ENCODE results near the gene PEX12. TPM values are rescaled to one million over a fixed set of nuclear protein-coding genes. Genes with fewer than 3 reads are reported as not detected.
"Not testable (repeated sequence)": the region's sequence is repeated elsewhere in the genome, so short reads cannot be mapped to it uniquely, and the experiment has no call there.

Gene PEX12
- total RNA-seq, 1 donor from 2014 or later = 6.6 TPM

- no peak for DNase-seq
These were observed 558 bp downstream of the PEX12 start for GRCh38 chr17:35577830-35578196.

GRCh38 chr17:35575759-35576158, 2.6 kb downstream of the PEX12 start:
- DNase-seq = no peak

- DNase-seq = no peak
These were observed 9.0 kb downstream of the PEX12 start for GRCh38 chr17:35569405-35569804.

- no peak for DNase-seq
These were observed 9.8 kb downstream of the PEX12 start for GRCh38 chr17:35568561-35568960.

GRCh38 chr17:35566968-35567367, 11.4 kb downstream of the PEX12 start:
- no peak for DNase-seq

- not testable (repeated sequence) for DNase-seq
These were observed 15.2 kb downstream of the PEX12 start for GRCh38 chr17:35563181-35563580.

GRCh38 chr17:35560703-35561102, 17.7 kb downstream of the PEX12 start, which contains the start of gene SLFN14:
Gene SLFN14 (minus strand): TSS chr17:35560819. CDS start chr17:35558062, 2,757 bp downstream.
- DNase-seq = no peak

- no peak for DNase-seq
These were observed 18.7 kb downstream of the PEX12 start for GRCh38 chr17:35559495-35560210.

- DNase-seq = no peak
These were observed 21.0 kb downstream of the PEX12 start for GRCh38 chr17:35557353-35557752.

- no peak for DNase-seq
These were observed 22.7 kb downstream of the PEX12 start for GRCh38 chr17:35555691-35556090.

- no peak for DNase-seq
These were observed 23.7 kb downstream of the PEX12 start for GRCh38 chr17:35554668-35555067.

- no peak for DNase-seq
These were observed 25.1 kb downstream of the PEX12 start for GRCh38 chr17:35553310-35553709.

GRCh38 chr17:35548978-35549377, 29.4 kb downstream of the PEX12 start:
- DNase-seq = no peak

- no peak for DNase-seq
These were observed 30.1 kb downstream of the PEX12 start for GRCh38 chr17:35548208-35548810.

GRCh38 chr17:35546487-35546886, 31.9 kb downstream of the PEX12 start:
- no peak for DNase-seq

GRCh38 chr17:35545150-35545549, 33.2 kb downstream of the PEX12 start:
- DNase-seq = no peak

- no peak for DNase-seq
These were observed 34.5 kb downstream of the PEX12 start for GRCh38 chr17:35543856-35544255.

- DNase-seq = no peak
These were observed 35.4 kb downstream of the PEX12 start for GRCh38 chr17:35542990-35543389.

- DNase-seq = no peak
These were observed 36.9 kb downstream of the PEX12 start for GRCh38 chr17:35541434-35541833.

- no peak for DNase-seq
These were observed 37.6 kb downstream of the PEX12 start for GRCh38 chr17:35540589-35541404.

- no peak for DNase-seq
These were observed 38.7 kb downstream of the PEX12 start for GRCh38 chr17:35539659-35540026.

GRCh38 chr17:35537601-35538141, 40.7 kb downstream of the PEX12 start, which contains the start of gene SLFN12L:
Gene SLFN12L (minus strand): TSS chr17:35537678. CDS start chr17:35522364, 15,314 bp downstream.
- no peak for DNase-seq

GRCh38 chr17:35536664-35537171, 41.7 kb downstream of the PEX12 start:
- DNase-seq = no peak
